Colonic mucosa (tissue), 4 donors: ENCODE data around the gene CREB5. TPM values are rescaled to one million over a fixed set of nuclear protein-coding genes. Genes with fewer than 3 reads are reported as not detected.

Experiments
- DNase-seq: peaks from one replicate; pipeline ENCODE4 v3.0.0-alpha.2; 2020
- H3K27ac ChIP-seq: fragments of 200-600 bp; one replicate; pipeline ENCODE4 v1.8.0; 2021
- H3K27me3 ChIP-seq: fragments of 200-600 bp; one replicate; pipeline ENCODE4 v1.8.0; 2021
- H3K36me3 ChIP-seq: fragments of 200-600 bp; one replicate; pipeline ENCODE4 v1.8.0; 2021
- H3K4me1 ChIP-seq: fragments of 200-600 bp; one replicate; pipeline ENCODE4 v1.8.0; 2021; ENCODE audit warnings: mild to moderate bottlenecking
- H3K4me3 ChIP-seq: fragments of 200-600 bp; one replicate; pipeline ENCODE4 v1.8.0; 2021
- H3K9ac ChIP-seq, 2 donors: one replicate each; pipeline ENCODE4 v1.7.0; 2013; ENCODE audit warnings: control low read depth in 2 of 2, low read depth in 2 of 2, low read length in 2 of 2
- H3K9me3 ChIP-seq: fragments of 200-600 bp; one replicate; pipeline ENCODE4 v1.8.0; 2021
- intact Hi-C: fragments of 100-400 bp; cut with DNase I; formaldehyde crosslinking; loops from one replicate; pipeline ENCODE4 v1.14.1; 2022
- total RNA-seq, 2 donors: library from RNA; stranded (reverse); fragmentation: NEBNext Ultra II Directional in 1 of 2; extraction: Animal tissue kit (Norgen Biotek cat#: 25700) in 1 of 2; gene quantifications; one replicate each; pipeline ENCODE4 v1.2.1, GENCODE V29; 2021
- TF ChIP-seq, protein P1 (sequence below): fragments of 200-600 bp; IDR thresholded peaks from one replicate; pipeline ENCODE4 v1.8.0; 2022; ENCODE audit warnings: antibody characterized with exemption, mild to moderate bottlenecking
- donor health status: healthy.
- donor health status: DM: no; HTN: no; CAD: no.
- donor health status: DM: no; HTN: no; CAD: no.

The CREB5 gene
- total RNA-seq, 2 donors from 2014 or later: 0.54 to 3.6 TPM

GRCh38 chr7:28556025-28556424 is 143.7 kb downstream of the CREB5 start:
- intact Hi-C loops: no loop called here
- no peak overlapping the region for H3K9ac ChIP-seq
- no peaks in the 10 kb centered on the region for H3K4me1 ChIP-seq
- H3K27me3 ChIP-seq: peaks cover 7% of the 10 kb centered on the region
- H3K9me3 ChIP-seq: no peaks in the 10 kb centered on the region
- H3K4me3 ChIP-seq: no peak overlapping the region
- no peak for DNase-seq
- TF ChIP-seq, protein P1, sequence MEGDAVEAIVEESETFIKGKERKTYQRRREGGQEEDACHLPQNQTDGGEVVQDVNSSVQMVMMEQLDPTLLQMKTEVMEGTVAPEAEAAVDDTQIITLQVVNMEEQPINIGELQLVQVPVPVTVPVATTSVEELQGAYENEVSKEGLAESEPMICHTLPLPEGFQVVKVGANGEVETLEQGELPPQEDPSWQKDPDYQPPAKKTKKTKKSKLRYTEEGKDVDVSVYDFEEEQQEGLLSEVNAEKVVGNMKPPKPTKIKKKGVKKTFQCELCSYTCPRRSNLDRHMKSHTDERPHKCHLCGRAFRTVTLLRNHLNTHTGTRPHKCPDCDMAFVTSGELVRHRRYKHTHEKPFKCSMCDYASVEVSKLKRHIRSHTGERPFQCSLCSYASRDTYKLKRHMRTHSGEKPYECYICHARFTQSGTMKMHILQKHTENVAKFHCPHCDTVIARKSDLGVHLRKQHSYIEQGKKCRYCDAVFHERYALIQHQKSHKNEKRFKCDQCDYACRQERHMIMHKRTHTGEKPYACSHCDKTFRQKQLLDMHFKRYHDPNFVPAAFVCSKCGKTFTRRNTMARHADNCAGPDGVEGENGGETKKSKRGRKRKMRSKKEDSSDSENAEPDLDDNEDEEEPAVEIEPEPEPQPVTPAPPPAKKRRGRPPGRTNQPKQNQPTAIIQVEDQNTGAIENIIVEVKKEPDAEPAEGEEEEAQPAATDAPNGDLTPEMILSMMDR: no peak
- no peaks in the 10 kb centered on the region for H3K36me3 ChIP-seq
- H3K27ac ChIP-seq: no peak overlapping the region

DNA sequence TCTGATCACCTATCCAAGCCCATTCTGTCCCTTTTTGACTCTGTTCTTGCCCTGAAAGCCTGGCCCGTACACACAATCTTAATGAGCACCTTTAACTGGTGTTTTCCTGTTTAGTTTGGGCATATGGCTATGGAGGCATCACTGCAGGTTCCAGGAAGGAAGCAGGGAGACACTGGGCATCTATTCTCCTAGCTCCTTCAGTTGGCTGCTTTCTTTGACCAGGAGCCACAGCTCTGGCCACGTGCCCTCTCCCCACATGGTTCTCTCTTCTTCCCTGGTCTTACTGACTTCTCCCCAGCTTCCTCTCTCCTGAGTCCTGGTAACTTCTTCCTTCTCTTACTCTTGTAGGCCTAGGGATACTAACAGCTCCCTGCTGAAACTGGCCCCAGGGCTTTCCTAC is 144.4 kb downstream of the CREB5 start:
- Histone ChIP-seq H3K9me3 (no peaks in the 10 kb centered on the region), H3K4me3 (no peak overlapping the region), H3K27me3 (peaks cover 7% of the 10 kb centered on the region), H3K36me3 (no peaks in the 10 kb centered on the region), H3K9ac (no peak overlapping the region), H3K27ac (no peak overlapping the region), H3K4me1 (no peaks in the 10 kb centered on the region)
- TF ChIP-seq, protein P1: no peak
- intact Hi-C loops: no loop called here
- no peak for DNase-seq

- no peaks in the 10 kb centered on the region for H3K36me3 ChIP-seq
- H3K27ac ChIP-seq: no peak overlapping the region
- intact Hi-C loops: no loop called here
- H3K9ac ChIP-seq: no peak overlapping the region
- peaks cover 7% of the 10 kb centered on the region for H3K27me3 ChIP-seq
- H3K4me3 ChIP-seq: no peak overlapping the region
- no peak for DNase-seq
- no peaks in the 10 kb centered on the region for H3K4me1 ChIP-seq
- TF ChIP-seq, protein P1: no peak
- H3K9me3 ChIP-seq: no peaks in the 10 kb centered on the region
Measured at GRCh38 chr7:28558236-28558635, 145.9 kb downstream of the CREB5 start.

GRCh38 chr7:28560767-28561166 is 148.4 kb downstream of the CREB5 start:
- no peak for DNase-seq
- Histone ChIP-seq H3K9me3 (no peaks in the 10 kb centered on the region), H3K36me3 (no peaks in the 10 kb centered on the region), H3K9ac (no peak overlapping the region), H3K4me3 (no peak overlapping the region), H3K4me1 (no peaks in the 10 kb centered on the region), H3K27ac (no peak overlapping the region), H3K27me3 (peaks cover 11% of the 10 kb centered on the region)
- TF ChIP-seq, protein P1: no peak
- intact Hi-C loops: no loop called here

GRCh38 chr7:28564033-28564432 is 151.7 kb downstream of the CREB5 start:
- Histone ChIP-seq H3K4me1 (no peaks in the 10 kb centered on the region), H3K4me3 (no peak overlapping the region), H3K36me3 (no peaks in the 10 kb centered on the region), H3K27me3 (peaks cover 4% of the 10 kb centered on the region), H3K9me3 (no peaks in the 10 kb centered on the region), H3K9ac (no peak overlapping the region), H3K27ac (no peak overlapping the region)
- intact Hi-C loops: no loop called here
- TF ChIP-seq, protein P1: no peak
- no peak for DNase-seq
